ENCODE measurements around the gene KMT2B. TPM values are rescaled to one million over a fixed set of nuclear protein-coding genes. Genes with fewer than 3 reads are reported as not detected.
"Not testable (repeated sequence)": the region's sequence is repeated elsewhere in the genome, so short reads cannot be mapped to it uniquely, and the experiment has no call there.

The KMT2B gene
- total and polyA plus RNA-seq, 5 donors, result 13.8 to 19.1 (median 16.8) TPM

DNA sequence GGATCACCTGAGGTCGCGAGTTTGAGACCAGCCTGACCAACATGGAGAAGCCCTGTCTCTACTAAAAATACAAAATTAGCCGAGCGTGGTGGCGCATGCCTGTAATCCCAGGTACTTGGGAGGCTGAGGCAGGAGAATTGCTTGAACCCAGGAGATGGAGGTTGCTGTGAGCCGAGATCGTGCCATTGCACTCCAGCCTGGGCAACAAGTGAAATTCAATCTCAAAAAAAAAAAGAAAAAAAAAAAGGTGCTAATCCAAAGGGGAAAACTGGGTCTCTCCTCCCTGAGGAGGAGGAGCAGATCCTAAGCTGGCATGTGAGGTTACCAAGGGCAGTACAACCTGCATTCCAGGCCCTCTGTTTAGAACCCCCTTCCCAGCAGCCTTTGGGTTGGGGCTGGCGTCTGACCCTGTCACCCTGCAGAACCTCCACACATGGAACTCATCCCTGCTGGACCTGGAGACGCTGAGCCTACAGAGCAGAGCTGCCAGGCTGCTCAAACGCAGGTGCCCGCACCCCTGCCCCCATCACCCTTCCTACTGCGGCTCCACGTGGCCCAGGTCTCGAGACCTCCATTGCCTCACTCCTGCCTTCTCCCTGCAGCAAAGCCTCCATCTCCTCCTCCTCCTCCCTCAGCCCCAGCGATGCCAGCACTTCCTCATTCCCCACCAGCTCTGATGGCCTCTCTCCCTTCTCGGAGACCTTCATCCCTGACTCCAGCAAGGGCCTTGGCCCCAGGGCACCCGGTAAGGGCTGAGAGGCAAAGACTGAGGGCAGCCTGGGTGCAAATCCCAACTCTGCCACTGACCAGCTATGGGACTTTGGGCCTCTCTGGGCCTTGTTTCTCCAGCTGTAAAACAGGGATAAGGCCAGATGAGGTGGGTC is 46.9 kb downstream of the KMT2B start:
- no peaks in the 10 kb centered on the region for H3K27me3 ChIP-seq (ENCODE audit: control insufficient read depth, insufficient read depth)
- ATAC-seq (no peak), DNase-seq (peak in 1 of 3 donors; percentile 27)
- no peaks in the 10 kb centered on the region for H3K9me3 ChIP-seq (ENCODE audit: control insufficient read depth, low read length)
- intact Hi-C loops (cut with DNase I), result no loop called here
- no peak overlapping the region for H3K27ac ChIP-seq (ENCODE audit: low read length)
- no peaks in the 10 kb centered on the region for H3K4me1 ChIP-seq (ENCODE audit: control insufficient read depth, insufficient read depth, low read length)
- H3K4me3 ChIP-seq (ENCODE audit: low read length), result no peak overlapping the region
- 93% methylated on average over 17 of the region's 17 CpGs for WGBS

DNA sequence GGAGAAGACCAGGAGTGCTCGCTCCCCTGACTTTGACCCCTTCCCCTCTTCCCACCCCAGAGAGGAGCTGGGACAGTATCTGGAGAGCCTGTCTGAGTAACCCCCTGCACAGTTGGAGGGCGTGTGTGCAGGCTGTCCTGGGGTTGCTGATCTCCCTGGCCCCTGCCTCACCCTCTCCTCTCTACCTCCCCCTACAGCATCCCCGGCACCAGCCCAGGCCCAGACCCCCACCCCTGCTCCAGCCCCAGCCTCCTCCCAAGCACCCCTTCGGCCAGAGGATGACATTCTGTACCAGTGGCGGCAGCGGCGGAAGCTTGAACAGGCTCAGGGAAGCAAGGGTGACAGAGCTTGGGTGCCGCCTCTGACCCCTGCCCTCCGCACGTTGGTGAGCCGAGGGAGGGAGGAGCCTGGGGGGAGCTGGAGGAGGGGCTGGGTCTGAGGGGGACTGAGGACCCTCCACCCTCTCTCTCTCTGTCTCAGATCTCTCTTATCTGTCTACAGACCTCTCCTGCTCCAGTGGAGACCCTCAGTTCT is 48.8 kb downstream of the KMT2B start:
- ATAC-seq (peak in 1 of 2 donors; percentile 10), DNase-seq (peak in 1 of 3 donors; percentile 42)
- H3K4me3 ChIP-seq (ENCODE audit: low read length), result no peak overlapping the region
- no peaks in the 10 kb centered on the region for H3K4me1 ChIP-seq (ENCODE audit: control insufficient read depth, insufficient read depth, low read length)
- H3K27ac ChIP-seq (ENCODE audit: low read length), result no peak overlapping the region
- intact Hi-C loops (cut with DNase I), result no loop called here
- H3K27me3 ChIP-seq (ENCODE audit: control insufficient read depth, insufficient read depth), result no peaks in the 10 kb centered on the region
- H3K9me3 ChIP-seq (ENCODE audit: control insufficient read depth, low read length), result no peaks in the 10 kb centered on the region
- WGBS, result 83% methylated on average over 11 of the region's 11 CpGs

DNA sequence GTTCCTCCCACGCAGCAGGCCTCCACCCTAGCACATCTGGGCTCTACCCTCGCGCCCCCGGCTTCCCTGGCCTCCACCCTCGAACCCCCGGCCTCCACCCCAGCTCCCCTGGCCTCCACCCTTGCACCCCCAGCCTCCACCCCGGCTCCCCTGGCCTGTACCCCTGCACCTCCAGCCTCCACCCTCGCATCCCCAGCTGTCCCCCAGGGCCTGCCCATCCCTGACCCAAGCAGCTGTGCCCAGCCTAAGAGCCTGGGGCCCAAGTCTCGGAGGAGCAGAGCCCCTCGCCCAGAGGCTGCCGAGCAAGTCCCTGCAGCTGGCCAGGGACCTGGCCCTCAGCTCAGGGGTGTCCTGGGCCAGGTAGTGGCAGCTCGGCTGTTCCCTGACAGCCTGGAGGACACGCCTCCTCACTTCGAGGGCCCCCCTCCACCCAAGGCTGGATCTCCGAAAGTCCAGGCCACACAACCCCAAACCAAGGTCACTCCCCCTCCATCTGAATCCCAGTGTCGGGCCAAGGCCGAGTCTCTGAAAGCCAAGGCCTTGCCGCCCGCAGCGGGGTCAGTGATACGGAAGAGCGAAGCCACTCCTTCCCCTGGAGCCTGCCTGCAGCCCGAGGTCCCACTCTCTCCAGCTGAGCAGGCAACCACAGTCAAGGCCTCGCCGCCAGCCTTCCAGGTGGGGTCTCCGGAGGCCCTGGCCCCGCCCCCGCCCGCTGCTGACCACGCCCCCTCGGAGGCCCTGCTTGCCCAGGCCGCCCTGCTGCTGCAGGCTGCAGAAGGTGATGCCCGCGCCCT is 49.7 kb downstream of the KMT2B start:
- no peak overlapping the region for H3K4me3 ChIP-seq (ENCODE audit: low read length)
- 66% methylated on average over 34 of the region's 34 CpGs for WGBS
- ATAC-seq (peak; percentile 31 to 42), DNase-seq (peak in 1 of 3 donors; percentile 60)
- no peaks in the 10 kb centered on the region for H3K27me3 ChIP-seq (ENCODE audit: control insufficient read depth, insufficient read depth)
- intact Hi-C loops (cut with DNase I), result no loop called here
- H3K9me3 ChIP-seq (ENCODE audit: control insufficient read depth, low read length), result no peaks in the 10 kb centered on the region
- no peaks in the 10 kb centered on the region for H3K4me1 ChIP-seq (ENCODE audit: control insufficient read depth, insufficient read depth, low read length)
- H3K27ac ChIP-seq (ENCODE audit: low read length), result no peak overlapping the region

DNA sequence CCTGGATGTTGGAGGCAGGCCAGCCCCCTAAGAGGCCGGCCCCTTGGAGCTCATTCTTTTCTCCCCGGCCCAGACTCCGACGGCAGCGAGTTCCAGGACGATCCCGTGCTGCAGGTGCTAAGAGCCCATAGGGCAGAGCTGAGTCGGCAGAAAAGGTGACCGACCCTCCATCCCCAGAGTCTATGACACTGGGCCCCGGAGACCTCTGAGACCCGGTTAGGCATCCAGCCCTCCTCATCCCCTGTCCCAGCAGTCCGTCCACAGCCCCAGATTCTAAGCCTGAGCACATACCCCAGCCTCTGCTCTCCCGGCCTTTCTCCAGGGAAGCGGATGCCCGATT is 50.2 kb downstream of the KMT2B start:
- Histone ChIP-seq H3K4me3 (ENCODE audit: low read length) (no peak overlapping the region), H3K9me3 (ENCODE audit: control insufficient read depth, low read length) (no peaks in the 10 kb centered on the region), H3K4me1 (ENCODE audit: control insufficient read depth, insufficient read depth, low read length) (no peaks in the 10 kb centered on the region), H3K27ac (ENCODE audit: low read length) (no peak overlapping the region), H3K27me3 (ENCODE audit: control insufficient read depth, insufficient read depth) (no peaks in the 10 kb centered on the region)
- ATAC-seq (no peak), DNase-seq (no peak)
- intact Hi-C loops (cut with DNase I), result no loop called here
- 64% methylated on average over 15 of the region's 15 CpGs for WGBS

DNA sequence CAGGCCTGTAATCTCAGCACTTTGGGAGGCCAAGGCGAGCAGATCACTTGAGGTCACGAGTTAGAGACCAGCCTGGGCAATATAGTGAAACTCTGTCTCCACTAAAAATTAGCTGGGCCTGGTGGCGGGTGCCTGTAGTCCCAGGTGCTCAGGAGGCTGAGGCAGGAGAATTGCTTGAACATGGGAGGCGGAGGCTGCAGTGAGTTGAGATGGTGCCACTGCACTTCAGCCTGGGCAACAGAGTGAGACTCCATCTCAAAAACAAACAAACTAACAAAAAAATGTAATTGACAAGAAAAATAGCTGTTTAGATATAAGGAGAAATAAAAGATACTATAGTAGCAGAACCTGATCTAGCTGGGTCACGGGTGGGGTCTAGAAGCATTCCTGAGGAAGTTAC is 54.6 kb downstream of the KMT2B start:
- H3K27ac ChIP-seq (ENCODE audit: low read length); H3K9me3 ChIP-seq (ENCODE audit: control insufficient read depth, low read length); H3K4me3 ChIP-seq (ENCODE audit: low read length); intact Hi-C loops (cut with DNase I); H3K27me3 ChIP-seq (ENCODE audit: control insufficient read depth, insufficient read depth); DNase-seq; H3K4me1 ChIP-seq (ENCODE audit: control insufficient read depth, insufficient read depth, low read length); ATAC-seq: not testable (repeated sequence)
- 94% methylated on average over 5 of the region's 5 CpGs for WGBS

DNA sequence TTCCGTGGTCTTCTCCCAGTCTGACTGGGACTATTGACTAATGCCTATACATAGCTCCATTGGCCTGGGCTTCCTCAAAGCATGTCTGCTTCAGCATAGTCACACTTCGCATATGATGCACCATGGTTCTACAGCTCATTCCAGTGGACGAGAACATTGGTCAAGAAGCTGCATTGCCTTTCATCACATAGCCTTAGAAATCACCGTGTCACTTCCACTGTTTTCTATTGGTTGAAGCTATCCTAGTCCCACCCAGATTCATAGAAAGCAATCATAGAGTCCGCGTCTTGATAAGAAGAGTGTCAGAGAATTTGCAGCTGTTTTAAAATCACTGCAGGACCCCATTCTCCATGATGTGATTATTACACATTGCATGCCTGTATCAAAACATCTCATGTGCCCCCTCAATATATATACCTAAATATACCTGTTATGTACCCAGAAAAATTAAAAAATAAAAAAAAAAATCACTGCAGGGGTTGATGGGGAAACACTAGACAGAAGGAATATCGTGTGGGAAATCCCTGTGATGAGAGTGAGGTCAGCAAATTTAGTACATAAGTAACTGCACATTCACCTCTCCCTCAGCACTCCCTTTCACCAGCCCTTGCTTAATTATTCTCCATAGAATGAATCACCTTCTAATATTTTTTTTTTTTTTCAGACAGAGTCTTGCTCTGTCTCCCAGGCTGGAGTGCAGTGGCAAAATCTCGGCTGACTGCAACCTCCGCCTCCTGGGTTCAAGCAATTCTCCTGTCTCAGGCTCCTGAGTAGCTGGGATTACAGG is 55.4 kb downstream of the KMT2B start:
- Histone ChIP-seq H3K9me3 (ENCODE audit: control insufficient read depth, low read length) (no peaks in the 10 kb centered on the region), H3K27ac (ENCODE audit: low read length) (no peak overlapping the region), H3K27me3 (ENCODE audit: control insufficient read depth, insufficient read depth) (no peaks in the 10 kb centered on the region), H3K4me3 (ENCODE audit: low read length) (no peak overlapping the region), H3K4me1 (ENCODE audit: control insufficient read depth, insufficient read depth, low read length) (peaks cover 4% of the 10 kb centered on the region)
- ATAC-seq (no peak), DNase-seq (no peak)
- WGBS, result 36% methylated on average over 9 of the region's 9 CpGs
- intact Hi-C loops (cut with DNase I), result no loop called here

DNA sequence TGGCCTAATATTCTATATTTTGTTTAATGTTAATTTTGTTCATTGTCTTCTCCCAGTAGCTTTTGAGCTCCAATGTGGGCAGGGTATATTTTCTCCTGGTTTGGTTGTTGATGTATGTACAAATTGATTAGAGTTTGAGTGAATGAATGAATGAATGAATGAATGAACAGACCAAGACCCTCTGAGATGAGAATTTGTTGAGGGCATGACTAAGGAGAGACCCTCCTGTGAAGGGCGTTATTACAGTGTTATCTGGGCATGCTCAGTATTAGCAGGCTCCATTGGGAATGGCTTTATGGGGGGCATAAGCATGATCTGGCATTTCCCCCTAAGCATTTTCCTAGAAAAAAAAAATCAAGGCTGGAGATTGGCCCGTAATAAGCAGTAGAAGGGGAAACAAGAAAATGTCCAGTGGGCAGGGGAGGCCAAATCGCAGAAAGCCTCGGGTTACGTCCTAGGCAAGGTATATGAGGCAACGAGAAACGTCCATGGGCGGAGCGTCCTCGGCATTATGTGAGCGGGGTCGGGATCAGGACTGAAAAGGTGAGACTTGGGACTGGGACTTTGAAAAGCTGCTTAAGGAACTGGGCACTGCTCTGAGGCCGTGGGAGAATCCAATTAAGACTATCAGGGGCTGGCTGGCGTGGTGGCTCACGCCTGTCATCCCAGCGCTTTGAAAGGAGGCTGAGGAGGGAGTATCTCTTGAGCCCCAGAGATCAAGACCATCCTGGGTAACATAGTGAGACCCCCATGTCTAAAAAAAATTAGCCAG is 56.7 kb downstream of the KMT2B start:
- Histone ChIP-seq H3K27ac (ENCODE audit: low read length) (no peak overlapping the region), H3K27me3 (ENCODE audit: control insufficient read depth, insufficient read depth) (no peaks in the 10 kb centered on the region), H3K4me3 (ENCODE audit: low read length) (peak overlapping the region; percentile 97), H3K9me3 (ENCODE audit: control insufficient read depth, low read length) (no peaks in the 10 kb centered on the region), H3K4me1 (ENCODE audit: control insufficient read depth, insufficient read depth, low read length) (peaks cover 4% of the 10 kb centered on the region)
- ATAC-seq, result no peak
- 36% methylated on average over 16 of the region's 16 CpGs for WGBS
- intact Hi-C loops (cut with DNase I), result no loop called here
- DNase-seq, result peak in 1 of 3 donors; percentile 51

DNA sequence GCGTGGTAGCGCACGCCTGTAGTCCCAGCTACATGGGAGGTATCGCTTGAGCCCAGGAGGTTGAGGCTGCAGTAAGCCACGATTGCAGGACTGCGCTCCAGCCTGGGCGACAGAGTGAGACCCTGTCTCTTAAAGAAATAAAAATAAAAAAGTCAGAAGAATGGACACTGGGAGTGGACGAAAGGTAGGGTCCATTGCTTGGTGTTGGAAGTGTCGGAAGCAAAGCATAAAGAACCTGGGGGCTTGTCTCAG is 57.2 kb downstream of the KMT2B start:
- H3K27me3 ChIP-seq (ENCODE audit: control insufficient read depth, insufficient read depth), result no peaks in the 10 kb centered on the region
- ATAC-seq (peak in 1 of 2 donors; percentile 10), DNase-seq (no peak)
- peaks cover 4% of the 10 kb centered on the region for H3K4me1 ChIP-seq (ENCODE audit: control insufficient read depth, insufficient read depth, low read length)
- H3K4me3 ChIP-seq (ENCODE audit: low read length), result peak overlapping the region; percentile 97
- H3K9me3 ChIP-seq (ENCODE audit: control insufficient read depth, low read length), result no peaks in the 10 kb centered on the region
- 13% methylated on average over 9 of the region's 9 CpGs for WGBS
- intact Hi-C loops (cut with DNase I), result no loop called here
- no peak overlapping the region for H3K27ac ChIP-seq (ENCODE audit: low read length)

DNA sequence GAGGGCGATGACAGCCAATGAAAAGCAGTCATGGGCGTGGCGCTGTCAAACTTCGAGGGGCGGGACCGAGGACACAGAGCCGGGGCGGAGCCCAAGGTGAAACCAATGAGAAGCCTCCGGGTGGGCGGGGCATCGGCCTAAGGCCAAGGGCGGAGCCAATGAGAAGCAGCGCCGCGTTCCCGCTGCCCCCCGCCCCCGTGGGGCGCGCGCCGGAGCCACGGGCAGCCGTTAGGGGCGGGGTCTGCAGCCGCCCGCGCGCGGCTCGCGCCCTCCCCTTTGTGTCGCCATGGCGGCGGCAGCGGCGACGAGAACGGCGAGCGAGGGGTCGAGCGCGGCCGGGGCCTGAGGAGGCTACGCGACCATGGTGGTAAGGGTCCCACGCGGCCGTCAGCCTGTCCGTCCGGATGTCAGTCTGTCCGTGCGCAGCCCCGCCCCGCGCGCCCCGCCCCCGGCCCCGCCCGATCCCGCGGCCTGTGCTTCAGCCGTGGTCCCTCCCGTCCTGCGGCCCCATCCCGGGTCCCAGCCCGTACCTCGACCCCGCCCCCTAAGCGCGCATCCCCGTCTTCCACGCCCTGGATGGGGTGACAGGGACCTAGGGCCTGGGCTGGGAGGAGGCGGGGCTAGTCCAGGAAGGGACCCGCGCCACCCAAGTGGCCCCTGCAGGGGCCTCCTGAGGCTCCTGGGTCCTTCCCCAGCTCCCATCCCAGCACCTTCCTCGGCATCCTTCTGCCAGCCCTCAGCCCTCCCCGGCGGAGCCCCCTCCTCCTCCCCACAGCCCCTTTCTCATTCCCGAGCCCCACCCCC is 57.7 kb downstream of the KMT2B start, which contains the start of gene ARHGAP33:
Gene ARHGAP33, plus strand, starts transcription at position 267 of the 804 bp plus-strand sequence. Its CDS starts 95 bp downstream, at position 362.
- H3K4me3 ChIP-seq (ENCODE audit: low read length), result peak within 1 kb of the TSS; percentile 97
- WGBS, result 1% methylated on average over 82 of the region's 82 CpGs
- intact Hi-C loops (cut with DNase I), result no loop called here
- H3K27ac ChIP-seq (ENCODE audit: low read length), result no peak within 1 kb of the TSS
- DNase-seq (peak; percentile 99 to 100 (median 100)), ATAC-seq (peak; percentile 98 to 99)
- H3K4me1 ChIP-seq (ENCODE audit: control insufficient read depth, insufficient read depth, low read length), result peaks cover 4% of the 10 kb centered on the region
- no peaks in the 10 kb centered on the region for H3K9me3 ChIP-seq (ENCODE audit: control insufficient read depth, low read length)
- H3K27me3 ChIP-seq (ENCODE audit: control insufficient read depth, insufficient read depth), result no peaks in the 10 kb centered on the region
